GM18868 (cell line): Measurements from ENCODE around the gene SORD.

ENCODE experiments used
- ATAC-seq: cut with Tn5 transposase; IDR thresholded peaks from one replicate; pipeline ENCODE4 v1.9.1; 2021; ENCODE audit warnings: mild to moderate bottlenecking, moderate library complexity; ENCODE audit not compliant: unreplicated experiment

The SORD gene

DNA sequence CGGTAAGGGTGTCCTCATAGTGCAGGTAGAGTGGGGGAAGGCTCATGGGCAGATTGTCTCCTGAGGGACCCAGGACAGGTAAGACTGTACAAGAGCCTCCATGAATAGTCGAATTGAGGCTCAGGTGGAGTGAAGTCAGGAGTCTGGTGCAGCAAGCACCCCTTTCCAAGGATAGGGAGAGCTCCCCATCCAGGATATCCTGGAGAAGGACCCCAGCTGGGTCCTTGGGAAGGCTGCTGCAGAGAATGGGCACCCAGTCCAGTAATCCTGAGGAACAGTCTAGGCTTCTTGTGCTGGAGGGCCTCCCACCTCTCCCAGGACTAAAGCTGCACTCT lies 91.7 kb downstream of the SORD start:
- ATAC-seq, result no peak

DNA sequence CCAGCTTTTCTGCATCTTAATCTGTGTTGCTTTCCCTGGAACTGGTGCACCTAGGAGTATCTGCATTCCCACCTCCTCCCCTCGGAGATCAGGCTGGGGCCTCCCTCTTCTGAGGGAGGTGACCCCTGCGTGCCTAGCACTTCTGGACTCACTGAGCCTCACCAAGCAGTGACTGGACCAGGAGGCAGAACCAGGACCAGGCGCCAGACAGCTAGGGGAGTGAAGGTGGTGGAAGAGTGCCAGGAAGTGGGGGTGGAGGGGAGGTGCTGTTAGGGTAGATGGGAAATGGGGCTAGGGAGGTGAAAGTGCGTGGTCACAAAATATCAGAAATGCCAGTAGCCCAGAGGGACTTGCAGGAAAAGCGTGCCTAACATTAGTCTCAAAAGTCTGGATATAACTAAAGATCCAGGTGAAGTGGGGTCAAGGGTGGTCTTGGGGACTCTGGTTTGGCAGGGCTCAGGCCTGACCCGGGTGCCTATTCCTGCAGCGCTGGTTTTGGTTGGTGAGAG lies 92.4 kb downstream of the SORD start:
- ATAC-seq, result no peak

DNA sequence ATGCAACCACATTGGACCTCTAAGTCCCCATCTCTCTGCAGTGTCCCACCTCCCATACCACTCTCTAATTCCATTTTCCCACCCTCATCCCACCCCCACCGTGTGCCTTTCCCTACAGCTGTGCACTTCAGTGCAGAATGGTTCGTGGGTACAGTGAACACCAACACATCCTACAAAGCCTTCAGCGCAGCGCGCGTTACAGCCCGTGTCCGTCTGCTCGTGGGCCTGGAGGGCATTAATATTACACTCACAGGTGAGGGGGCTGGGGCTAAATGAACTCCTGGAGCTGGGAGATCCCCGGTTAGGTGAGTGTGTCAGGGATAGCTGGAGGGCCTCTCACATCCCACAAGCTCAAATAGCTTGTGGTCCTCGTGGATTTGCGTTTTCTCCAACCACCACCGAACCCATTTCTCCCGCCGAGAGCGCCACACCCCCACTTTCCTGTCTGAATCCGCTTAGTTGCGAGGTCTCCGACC lies 93.0 kb downstream of the SORD start:
- no peak for ATAC-seq

DNA sequence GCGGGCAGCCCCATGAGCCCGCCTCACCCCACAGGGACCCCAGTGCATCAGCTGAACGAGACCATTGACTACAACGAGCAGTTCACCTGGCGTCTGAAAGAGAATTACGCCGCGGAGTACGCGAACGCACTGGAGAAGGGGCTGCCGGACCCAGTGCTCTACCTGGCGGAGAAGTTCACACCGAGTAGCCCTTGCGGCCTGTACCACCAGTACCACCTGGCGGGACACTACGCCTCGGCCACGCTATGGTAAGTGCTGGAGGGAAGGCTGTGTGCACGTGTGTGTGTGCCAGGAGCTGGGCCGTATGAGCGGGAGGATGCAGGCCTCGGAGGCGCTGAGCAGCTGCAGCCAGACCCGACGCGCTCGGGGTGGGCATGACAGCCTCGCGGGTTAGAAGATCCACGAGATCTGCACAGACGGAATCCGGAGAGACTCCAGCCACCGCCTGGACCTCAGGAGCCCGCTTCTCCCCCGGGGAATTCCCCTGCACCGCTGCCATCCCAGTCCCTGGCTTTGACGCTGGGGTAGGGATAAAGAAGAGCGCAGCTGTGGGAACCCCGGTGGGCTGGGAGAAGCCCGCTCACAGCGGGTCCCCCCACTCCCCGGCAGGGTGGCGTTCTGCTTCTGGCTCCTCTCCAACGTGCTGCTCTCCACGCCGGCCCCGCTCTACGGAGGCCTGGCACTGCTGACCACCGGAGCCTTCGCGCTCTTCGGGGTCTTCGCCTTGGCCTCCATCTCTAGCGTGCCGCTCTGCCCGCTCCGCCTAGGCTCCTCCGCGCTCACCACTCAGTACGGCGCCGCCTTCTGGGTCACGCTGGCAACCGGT lies 93.7 kb downstream of the SORD start:
- ATAC-seq, result no peak

DNA sequence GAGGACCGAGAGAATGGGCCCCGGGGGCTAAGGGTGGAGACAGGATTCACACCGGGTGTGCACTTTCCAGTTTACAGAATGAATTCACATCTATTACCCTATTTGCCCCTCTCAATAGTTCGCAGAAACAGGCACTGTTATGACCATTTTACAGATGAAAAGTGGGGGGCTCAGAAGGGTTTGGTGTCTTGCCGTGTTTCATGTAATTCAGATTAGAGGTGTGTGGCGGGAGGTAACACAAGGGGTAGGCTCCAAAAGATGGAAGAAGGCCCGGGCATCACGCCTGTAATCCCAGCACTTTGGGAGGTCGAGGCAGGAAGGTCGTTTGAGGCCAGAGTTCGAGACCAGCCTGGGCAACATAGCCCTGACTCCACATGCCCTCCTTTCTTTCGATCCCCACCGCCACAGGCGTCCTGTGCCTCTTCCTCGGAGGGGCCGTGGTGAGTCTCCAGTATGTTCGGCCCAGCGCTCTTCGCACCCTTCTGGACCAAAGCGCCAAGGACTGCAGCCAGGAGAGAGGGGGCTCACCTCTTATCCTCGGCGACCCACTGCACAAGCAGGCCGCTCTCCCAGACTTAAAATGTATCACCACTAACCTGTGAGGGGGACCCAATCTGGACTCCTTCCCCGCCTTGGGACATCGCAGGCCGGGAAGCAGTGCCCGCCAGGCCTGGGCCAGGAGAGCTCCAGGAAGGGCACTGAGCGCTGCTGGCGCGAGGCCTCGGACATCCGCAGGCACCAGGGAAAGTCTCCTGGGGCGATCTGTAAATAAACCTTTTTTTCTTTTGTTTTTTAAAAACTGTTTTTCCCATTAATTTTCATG lies 94.5 kb downstream of the SORD start:
- ATAC-seq, result peak; percentile 5

DNA sequence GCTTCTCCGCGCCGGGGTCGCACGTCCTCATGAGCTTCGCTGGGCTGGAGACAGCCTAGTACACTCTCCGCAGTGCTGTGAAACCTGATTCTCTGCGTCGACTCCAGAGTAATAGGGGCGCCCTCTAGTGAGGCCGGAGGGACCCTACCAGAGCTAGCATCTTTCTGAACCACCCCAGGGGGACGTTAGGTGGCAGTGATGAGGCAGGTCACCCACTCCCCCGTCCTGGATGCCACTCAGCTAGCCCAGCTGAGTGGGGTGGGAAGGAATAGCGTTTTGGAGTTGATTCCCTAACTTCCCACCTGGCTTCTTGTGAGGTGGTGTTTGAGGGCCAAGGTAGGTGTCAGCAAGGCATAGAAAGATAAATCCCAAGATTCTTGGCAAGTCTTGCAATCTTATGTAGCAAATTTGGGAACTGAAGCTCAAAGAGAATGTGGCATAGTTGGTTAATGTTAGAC lies 95.2 kb downstream of the SORD start:
- ATAC-seq, result peak; percentile 95

DNA sequence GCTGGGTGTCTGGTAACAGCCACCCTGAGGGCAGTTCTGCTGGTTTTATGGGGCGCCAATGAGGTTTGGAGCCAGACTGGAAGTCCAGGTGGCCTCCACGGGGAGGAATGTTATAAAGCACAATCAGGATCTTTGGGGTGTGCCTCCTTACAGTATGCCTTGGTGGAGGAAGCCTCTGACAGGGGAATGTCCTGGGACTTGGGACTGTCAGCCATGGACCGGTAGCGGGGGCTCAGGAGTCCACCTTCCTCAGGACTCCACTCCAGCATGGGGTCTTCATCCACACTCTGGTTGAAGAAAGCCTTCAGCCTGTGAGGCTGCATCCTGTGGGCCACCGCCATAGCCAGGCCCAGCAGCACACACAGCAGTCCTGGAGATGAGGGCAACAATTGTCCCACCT lies 96.0 kb downstream of the SORD start:
- no peak for ATAC-seq

DNA sequence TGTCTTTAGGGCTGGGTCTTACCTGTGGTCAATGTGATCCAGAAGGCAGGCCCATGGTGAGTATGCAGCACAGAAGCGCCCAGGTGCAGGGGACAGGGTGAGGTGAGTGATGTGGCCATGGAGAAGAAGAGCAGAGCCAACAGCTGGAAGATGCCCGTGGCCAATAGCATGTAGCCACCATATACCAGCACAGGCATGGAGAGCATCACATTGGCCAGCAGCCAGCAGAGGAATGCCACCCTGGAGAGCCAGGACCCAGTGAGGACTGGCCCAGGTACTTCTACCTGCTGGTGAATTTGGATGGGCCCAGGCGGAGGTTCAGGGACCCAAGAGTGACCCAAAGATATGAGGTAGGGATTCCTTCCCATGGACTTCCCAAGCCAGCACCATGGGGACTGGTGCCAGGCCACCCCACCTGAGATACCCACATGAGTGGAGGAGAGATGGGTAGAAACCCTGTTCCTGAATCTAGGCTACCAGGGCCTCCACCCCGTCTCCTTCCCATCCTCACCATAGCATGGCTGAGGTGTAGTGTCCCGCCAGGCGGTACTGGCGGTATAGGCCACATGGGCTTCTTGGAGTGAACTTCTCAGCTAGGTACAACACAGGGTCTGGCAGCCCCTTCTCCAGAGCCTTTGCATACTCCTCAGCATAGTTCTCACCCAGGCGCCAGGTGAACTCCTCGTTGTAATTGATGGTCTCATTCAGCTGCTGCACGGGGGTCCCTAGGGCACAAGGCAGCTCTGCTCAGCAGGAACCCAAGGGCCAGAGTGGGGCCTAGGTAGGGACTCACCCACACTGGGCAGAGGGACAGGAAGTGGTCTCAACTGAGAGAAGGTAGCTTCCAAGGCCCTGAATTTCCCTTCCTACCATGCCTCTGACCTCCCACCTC lies 97.3 kb downstream of the SORD start:
- no peak for ATAC-seq

DNA sequence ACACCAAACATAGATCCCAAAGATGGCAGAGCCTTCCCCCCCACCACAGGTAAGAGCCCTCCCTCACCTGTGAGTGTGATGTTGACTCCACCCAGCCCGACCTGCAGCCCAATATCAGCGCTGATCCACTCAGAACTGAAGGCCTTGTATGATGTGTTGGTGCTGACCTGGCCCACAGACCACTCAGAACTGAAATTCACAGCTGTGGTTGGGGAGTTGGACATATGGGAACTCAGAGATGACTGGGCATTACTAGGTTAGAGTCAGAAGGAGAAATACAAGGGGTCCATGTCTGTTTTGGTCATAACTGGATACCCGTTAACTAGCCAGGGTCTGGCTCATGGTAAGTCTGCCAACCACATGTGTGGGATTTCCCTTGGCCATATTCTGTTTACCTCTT lies 98.0 kb downstream of the SORD start:
- no peak for ATAC-seq

DNA sequence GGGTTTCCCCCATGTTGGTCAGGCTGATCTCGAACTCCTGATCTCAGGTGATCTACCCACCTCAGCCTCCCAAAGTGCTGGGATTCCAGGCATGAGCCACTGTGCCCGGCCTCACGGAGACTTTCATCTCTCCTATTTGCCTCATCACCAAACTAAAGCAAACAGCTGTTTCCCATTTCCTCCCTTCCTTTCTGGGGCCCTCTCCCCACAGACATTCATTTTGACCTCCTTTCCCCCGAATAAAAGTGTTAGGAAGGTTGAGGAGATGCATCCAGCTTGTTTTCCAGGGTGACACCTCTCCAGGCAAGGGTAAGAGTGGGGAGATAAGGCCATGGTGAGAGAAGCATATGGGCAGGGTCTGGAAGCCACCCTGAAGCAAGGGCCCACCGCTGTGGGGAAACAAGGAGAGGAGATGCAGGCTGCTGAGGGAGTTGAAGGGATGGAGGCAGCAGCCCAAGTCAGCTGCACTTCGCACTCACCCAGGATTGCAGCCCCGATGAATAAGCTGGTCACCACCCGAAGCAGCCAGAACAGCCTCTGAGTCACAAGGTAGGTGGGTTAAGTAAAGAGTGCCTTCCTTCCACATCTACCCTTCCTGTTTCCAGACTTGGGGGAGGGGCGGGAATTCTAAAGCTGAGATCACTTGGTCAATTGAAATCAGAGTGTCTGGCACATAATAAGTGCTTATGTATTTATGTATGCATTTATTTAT lies 98.9 kb downstream of the SORD start:
- ATAC-seq, result no peak

DNA sequence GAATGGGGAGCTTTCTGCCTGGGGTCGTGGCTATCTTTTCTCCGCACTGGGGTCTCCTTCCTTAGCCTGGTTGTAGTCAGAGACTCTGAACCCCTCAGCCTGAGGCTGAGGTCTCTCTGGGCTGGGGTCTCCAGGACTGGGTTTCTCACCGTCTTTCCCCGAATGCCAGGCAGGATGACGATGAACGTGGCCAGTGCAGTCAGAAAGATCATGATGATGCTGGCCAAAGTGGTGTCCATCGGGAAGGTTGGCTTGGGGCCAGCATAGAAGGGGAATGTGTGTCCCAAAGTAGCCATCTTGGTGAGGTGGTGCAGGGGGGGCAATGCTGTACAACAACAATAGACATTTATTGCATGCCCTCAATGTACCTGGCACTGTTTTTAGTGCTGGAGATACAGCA lies 99.7 kb downstream of the SORD start:
- ATAC-seq, result no peak

DNA sequence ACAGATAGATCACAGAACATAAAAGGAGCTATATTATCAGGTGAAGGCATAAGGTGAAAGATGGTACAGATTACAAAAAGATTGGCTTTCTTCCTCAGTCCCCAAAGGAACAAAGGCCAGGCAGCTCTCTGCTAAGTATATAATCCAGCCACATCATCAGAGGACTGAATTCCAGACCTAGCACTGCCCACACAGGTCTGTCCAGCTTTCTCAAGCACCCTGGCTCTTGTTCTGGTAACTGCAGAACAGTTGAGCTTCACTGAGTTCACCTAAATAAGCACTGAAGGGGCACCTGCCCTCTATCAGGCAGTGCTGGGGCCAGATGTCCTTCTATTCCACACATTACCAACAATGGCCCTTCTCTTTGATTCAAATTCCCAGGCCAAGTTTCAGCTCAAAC lies 100.4 kb downstream of the SORD start:
- no peak for ATAC-seq

DNA sequence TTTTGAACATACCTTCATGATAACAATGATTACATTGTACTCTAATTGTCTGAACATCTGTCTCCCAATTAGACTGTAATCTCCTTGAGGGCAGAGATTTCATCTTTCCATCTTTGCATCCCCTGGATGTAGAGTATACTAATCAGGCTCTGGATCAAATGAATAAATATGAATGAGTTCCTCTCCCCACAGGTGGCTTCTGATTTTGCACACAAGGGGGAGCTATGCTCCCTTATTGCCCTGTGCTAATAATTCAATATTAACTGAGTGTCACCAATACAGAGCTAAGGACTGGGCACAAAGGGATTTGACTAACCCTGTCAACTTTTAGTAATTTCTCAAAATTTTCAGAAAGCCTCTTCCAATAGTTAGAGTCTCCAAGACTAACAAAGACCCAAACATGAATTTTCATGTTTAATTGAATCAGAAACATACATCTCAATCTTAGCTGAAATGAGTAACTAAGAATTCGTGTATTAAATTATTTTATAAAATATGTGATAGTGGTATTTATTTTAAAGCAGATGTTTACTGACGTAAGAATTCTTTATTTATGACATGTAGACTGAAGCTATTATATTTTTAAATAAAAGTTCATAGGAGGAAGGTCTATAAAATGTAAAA lies 103.7 kb downstream of the SORD start:
- no peak for ATAC-seq
